ENCODE results near the gene MAPKAPK3.
A peak's percentile ranks its signal among the peaks of the same experiment; 100 is the strongest.

The MAPKAPK3 gene

DNA sequence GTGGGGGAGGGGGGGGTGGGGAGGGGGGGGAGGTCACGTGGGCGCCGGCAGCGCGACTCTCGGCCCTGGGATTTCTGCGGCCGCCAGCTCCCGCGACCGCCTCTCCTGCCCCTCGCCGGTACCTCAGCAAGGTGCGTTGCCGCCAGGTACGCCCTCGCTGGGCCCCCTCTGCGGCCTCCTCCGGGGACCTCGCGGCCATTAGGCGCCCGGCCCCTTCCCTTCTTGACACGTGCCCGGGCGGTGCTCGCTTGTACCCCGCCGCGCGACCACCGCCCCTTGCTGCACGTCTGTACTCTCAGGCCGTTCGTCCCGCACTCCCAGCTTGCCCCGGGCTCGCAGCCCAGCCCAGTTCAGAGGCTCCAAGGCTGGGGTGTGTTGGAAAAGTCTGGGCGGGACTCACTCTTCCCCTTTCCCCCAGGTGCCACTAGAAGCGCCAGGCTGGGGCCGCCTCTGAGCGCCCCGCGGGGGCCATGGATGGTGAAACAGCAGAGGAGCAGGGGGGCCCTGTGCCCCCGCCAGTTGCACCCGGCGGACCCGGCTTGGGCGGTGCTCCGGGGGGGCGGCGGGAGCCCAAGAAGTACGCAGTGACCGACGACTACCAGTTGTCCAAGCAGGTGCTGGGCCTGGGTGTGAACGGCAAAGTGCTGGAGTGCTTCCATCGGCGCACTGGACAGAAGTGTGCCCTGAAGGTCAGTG is at the start of gene MAPKAPK3:
MAPKAPK3 (plus strand) TSS at position 56 of the 696 bp plus-strand sequence; CDS start at position 471, 415 bp downstream.
- peak within 1 kb of the TSS; percentile 98 for H3K4me3 ChIP-seq (ENCODE audit: low read depth, low read length)

DNA sequence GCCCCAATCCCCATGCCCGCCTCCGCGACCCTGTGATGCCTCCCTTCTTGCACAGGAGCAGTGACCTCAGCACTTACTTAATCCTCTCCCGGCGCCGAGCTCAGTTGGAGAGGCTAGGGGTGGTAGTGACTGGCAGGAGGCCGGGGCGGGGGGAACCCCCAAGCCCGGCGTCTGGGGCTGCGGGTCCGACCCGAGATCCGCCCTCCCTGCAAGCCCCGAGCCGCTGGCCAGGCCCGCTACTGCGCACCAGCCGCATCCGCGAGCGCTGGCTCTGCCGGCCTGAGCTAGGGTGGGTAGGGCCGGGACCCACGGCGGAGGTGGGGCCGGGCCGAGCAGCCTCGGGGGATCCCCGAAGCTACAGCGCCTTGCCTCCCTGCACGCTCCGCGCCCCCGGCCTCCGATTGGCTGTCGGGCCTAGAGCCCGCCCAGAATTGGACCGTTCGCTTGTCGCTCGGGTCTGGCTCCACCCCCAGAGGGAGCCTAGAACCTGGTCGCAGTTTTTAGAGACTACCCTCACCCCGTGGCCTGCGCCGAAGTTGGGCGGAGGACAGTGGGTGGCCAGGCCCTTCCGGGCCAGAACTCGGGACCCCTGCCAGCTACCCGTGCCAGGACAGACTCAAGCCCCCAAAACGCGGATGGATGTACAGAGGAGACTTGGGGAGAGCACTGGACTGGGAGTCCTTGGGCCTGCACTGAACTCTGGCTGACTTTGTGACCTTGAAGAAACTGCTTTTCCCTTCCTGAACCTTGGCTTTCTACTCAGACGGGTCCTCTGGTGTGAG is 49.4 kb upstream of the MAPKAPK3 start, which contains the start of gene C3orf18:
C3orf18 (minus strand) TSS at position 362 of the 782 bp plus-strand sequence. CDS start 2,048 bp downstream, outside the sequence.
- peaks cover 6% of the 10 kb centered on the region for H3K79me2 ChIP-seq (ENCODE audit: control insufficient read depth, insufficient read depth, low read length, unreplicated experiment)
- no peaks in the 10 kb centered on the region for H3K36me3 ChIP-seq (ENCODE audit: insufficient read depth, low read length)
- peak within 1 kb of the TSS; percentile 76 for H3K4me3 ChIP-seq (ENCODE audit: low read depth, low read length)
- peak within 1 kb of the TSS; percentile 92 for H2AFZ ChIP-seq (ENCODE audit: low read length, unreplicated experiment)
- peaks cover 19% of the 10 kb centered on the region for H3K4me1 ChIP-seq (ENCODE audit: control insufficient read depth, insufficient read depth, low read length, unreplicated experiment)
- no peak within 1 kb of the TSS for H3K27ac ChIP-seq (ENCODE audit: low read depth, low read length)
- no peaks in the 10 kb centered on the region for H3K27me3 ChIP-seq (ENCODE audit: insufficient read depth, low read length)

More for the DNA sequence above, at the start of gene MAPKAPK3:
- peak within 1 kb of the TSS; percentile 97 for H2AFZ ChIP-seq (ENCODE audit: low read length, unreplicated experiment)
- H3K27me3 ChIP-seq (ENCODE audit: insufficient read depth, low read length), result no peaks in the 10 kb centered on the region
- peaks cover 28% of the 10 kb centered on the region for H3K79me2 ChIP-seq (ENCODE audit: control insufficient read depth, insufficient read depth, low read length, unreplicated experiment)
- peak within 1 kb of the TSS; percentile 57; the same call in 1 of the 2 replicates for H3K27ac ChIP-seq (ENCODE audit: low read depth, low read length)
- peaks cover 30% of the 10 kb centered on the region for H3K4me1 ChIP-seq (ENCODE audit: control insufficient read depth, insufficient read depth, low read length, unreplicated experiment)
- H3K36me3 ChIP-seq (ENCODE audit: insufficient read depth, low read length), result no peaks in the 10 kb centered on the region

DNA sequence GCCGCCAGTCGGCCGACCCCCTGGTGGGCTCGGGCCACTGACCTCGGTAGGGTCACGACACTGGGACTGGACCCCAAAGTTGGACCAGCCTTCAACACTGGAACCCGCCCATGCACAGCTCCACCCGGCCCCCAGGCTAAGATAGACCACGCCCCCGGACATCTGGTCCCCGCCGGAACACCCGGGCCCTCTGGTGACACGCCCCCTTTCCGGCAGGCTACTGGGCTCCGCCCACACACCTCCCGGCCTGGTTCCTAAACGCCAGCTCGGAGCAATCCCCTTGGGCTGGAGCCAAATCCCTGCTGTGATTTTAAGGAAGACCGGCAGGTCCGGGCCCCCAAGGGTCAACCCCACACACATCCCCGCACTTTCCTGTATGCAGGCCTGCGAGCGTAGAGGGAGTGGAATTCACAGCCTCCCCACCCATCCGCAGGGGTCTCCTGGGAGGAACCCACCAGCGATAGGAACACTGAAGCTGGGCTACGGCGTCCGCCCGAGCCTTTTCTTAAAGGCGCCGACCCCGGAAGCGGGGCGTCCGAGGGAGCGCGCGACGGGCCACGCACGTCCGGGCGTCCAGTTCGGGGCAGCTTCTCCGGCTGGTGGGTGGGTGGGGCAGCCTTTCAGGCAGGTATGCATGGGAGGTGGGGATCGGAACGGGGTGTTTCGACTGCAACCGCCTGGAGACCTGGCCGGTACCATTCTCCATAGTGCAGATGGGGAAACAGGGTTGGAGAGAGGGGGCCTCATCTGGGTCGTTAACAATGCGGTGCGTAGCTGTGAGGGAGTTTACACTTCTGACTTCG is 47.8 kb upstream of the MAPKAPK3 start, which contains the start of gene HEMK1:
HEMK1 (plus strand) TSS at position 576 of the 803 bp plus-strand sequence. CDS start 1,583 bp downstream, outside the sequence.
- peak within 1 kb of the TSS; percentile 88 for H3K4me3 ChIP-seq (ENCODE audit: low read depth, low read length)
- H3K36me3 ChIP-seq (ENCODE audit: insufficient read depth, low read length), result no peaks in the 10 kb centered on the region
- peak within 1 kb of the TSS; percentile 11 for H2AFZ ChIP-seq (ENCODE audit: low read length, unreplicated experiment)
- H3K27ac ChIP-seq (ENCODE audit: low read depth, low read length), result peak within 1 kb of the TSS; percentile 43
- H3K79me2 ChIP-seq (ENCODE audit: control insufficient read depth, insufficient read depth, low read length, unreplicated experiment), result peaks cover 6% of the 10 kb centered on the region
- H3K4me1 ChIP-seq (ENCODE audit: control insufficient read depth, insufficient read depth, low read length, unreplicated experiment), result peaks cover 19% of the 10 kb centered on the region
- no peaks in the 10 kb centered on the region for H3K27me3 ChIP-seq (ENCODE audit: insufficient read depth, low read length)

DNA sequence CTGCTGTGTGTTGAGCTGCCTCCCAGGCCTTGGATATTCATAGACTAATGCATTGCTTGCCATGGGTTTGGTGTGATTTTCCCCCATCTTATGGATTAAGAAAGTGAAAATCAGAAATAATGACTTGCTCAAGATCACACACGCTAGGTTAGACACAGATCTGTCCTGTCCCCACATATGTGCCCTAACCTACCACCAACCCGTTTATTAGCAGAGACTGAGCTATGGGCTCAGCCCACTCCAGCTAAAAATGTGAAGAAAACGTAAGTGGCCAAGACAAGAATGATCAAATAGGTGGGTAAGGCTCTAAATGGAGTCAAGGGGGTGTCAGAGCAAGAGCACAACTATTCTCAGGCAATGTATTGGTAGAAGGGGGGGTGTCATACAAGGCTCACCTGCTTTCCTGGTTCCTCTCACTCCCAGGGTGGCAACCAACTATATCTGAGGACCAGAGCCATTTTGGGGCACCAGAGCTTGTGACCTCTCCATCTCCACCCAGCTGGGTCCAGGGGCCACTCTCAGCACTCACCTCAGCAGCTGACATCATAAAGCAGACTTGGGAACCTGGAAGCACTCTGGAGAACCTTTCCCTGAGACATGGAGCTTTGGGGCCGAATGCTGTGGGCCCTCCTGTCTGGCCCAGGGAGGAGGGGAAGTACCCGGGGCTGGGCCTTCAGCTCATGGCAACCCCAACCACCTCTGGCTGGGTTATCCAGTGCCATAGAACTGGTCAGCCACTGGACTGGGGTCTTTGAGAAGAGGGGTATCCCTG is 46.3 kb upstream of the MAPKAPK3 start:
- Histone ChIP-seq H3K27ac (ENCODE audit: low read depth, low read length) (no peak overlapping the region), H3K27me3 (ENCODE audit: insufficient read depth, low read length) (no peaks in the 10 kb centered on the region), H3K79me2 (ENCODE audit: control insufficient read depth, insufficient read depth, low read length, unreplicated experiment) (peaks cover 6% of the 10 kb centered on the region), H2AFZ (ENCODE audit: low read length, unreplicated experiment) (no peak overlapping the region), H3K36me3 (ENCODE audit: insufficient read depth, low read length) (no peaks in the 10 kb centered on the region), H3K4me3 (ENCODE audit: low read depth, low read length) (peak overlapping the region; percentile 88), H3K4me1 (ENCODE audit: control insufficient read depth, insufficient read depth, low read length, unreplicated experiment) (peaks cover 19% of the 10 kb centered on the region)

DNA sequence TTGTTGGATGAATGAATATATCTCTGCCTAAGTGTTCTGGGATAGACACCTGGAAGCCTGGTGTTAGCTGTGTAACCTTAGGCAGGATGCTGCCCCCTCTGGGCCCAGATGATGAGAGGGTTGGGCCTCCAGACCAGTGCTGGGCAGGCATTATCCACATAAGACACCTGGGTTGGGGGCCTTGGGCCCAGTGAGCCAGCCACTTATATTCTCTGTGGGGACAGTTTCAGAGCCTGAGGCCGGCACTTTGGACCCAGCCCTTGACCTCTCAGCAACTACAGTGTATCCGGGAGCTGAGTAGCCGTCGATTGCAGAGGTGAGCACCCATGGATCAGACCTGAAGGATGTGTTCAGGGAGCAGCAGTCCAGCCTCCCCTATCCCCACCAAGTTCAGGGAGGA is 45.5 kb upstream of the MAPKAPK3 start:
- peaks cover 6% of the 10 kb centered on the region for H3K79me2 ChIP-seq (ENCODE audit: control insufficient read depth, insufficient read depth, low read length, unreplicated experiment)
- H2AFZ ChIP-seq (ENCODE audit: low read length, unreplicated experiment), result no peak overlapping the region
- H3K27ac ChIP-seq (ENCODE audit: low read depth, low read length), result no peak overlapping the region
- peaks cover 19% of the 10 kb centered on the region for H3K4me1 ChIP-seq (ENCODE audit: control insufficient read depth, insufficient read depth, low read length, unreplicated experiment)
- H3K4me3 ChIP-seq (ENCODE audit: low read depth, low read length), result no peak overlapping the region
- H3K36me3 ChIP-seq (ENCODE audit: insufficient read depth, low read length), result no peaks in the 10 kb centered on the region
- no peaks in the 10 kb centered on the region for H3K27me3 ChIP-seq (ENCODE audit: insufficient read depth, low read length)

DNA sequence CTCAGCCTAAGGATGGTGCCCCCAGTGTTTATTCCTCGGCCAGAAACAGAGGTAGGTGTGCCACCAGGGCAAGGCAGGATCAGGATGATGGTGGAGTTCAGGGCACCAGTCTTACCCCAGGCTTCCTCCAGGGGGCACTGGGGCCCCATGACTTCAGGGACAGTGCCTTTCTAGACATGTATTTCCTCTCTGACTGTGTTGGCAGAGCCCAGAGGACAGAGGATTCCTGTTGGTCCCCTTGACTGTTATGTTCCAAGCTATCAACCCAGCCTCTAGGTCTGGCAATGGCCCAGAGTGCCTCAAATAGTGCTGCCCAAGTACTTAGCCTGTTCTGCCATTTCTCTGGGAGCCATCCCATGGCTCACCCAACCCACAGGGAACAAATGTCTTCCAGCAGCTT is 44.8 kb upstream of the MAPKAPK3 start:
- no peaks in the 10 kb centered on the region for H3K27me3 ChIP-seq (ENCODE audit: insufficient read depth, low read length)

DNA sequence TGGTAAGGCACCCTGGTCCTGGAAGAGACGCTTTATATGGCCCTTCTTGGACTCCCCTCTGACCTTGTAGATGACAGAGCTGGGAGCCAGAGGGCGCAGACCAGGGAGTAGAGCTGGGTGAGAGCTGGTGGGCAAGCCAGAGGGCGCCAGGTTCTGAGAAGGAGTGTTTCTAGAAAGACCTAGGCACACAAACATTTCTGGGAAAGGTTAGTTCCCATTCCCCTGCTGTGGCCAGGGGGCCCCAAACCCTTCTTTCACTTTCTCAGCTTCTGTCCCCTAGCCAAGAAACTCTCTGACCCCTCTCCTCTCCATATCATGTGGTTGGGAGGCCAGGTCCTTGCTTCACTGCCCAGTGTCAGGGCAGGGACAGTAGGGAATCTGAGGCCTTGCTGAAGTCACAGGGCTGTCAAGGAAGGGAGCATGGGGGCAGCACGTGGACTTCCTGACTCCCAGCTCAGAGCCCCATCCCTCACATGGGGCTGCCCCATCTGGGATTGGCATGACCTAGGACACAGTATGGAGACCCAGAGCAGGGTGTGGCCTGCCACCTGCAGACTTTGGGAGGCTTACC is 44.1 kb upstream of the MAPKAPK3 start:
- Histone ChIP-seq H2AFZ (ENCODE audit: low read length, unreplicated experiment) (no peak overlapping the region), H3K36me3 (ENCODE audit: insufficient read depth, low read length) (no peaks in the 10 kb centered on the region), H3K4me1 (ENCODE audit: control insufficient read depth, insufficient read depth, low read length, unreplicated experiment) (peaks cover 10% of the 10 kb centered on the region), H3K27me3 (ENCODE audit: insufficient read depth, low read length) (no peaks in the 10 kb centered on the region), H3K27ac (ENCODE audit: low read depth, low read length) (no peak overlapping the region), H3K4me3 (ENCODE audit: low read depth, low read length) (no peak overlapping the region), H3K79me2 (ENCODE audit: control insufficient read depth, insufficient read depth, low read length, unreplicated experiment) (peaks cover 6% of the 10 kb centered on the region)

More for the DNA sequence above, 44.8 kb upstream of the MAPKAPK3 start:
- Histone ChIP-seq H3K79me2 (ENCODE audit: control insufficient read depth, insufficient read depth, low read length, unreplicated experiment) (peaks cover 6% of the 10 kb centered on the region), H2AFZ (ENCODE audit: low read length, unreplicated experiment) (no peak overlapping the region), H3K4me3 (ENCODE audit: low read depth, low read length) (no peak overlapping the region), H3K36me3 (ENCODE audit: insufficient read depth, low read length) (no peaks in the 10 kb centered on the region), H3K27ac (ENCODE audit: low read depth, low read length) (no peak overlapping the region), H3K4me1 (ENCODE audit: control insufficient read depth, insufficient read depth, low read length, unreplicated experiment) (peaks cover 12% of the 10 kb centered on the region)

DNA sequence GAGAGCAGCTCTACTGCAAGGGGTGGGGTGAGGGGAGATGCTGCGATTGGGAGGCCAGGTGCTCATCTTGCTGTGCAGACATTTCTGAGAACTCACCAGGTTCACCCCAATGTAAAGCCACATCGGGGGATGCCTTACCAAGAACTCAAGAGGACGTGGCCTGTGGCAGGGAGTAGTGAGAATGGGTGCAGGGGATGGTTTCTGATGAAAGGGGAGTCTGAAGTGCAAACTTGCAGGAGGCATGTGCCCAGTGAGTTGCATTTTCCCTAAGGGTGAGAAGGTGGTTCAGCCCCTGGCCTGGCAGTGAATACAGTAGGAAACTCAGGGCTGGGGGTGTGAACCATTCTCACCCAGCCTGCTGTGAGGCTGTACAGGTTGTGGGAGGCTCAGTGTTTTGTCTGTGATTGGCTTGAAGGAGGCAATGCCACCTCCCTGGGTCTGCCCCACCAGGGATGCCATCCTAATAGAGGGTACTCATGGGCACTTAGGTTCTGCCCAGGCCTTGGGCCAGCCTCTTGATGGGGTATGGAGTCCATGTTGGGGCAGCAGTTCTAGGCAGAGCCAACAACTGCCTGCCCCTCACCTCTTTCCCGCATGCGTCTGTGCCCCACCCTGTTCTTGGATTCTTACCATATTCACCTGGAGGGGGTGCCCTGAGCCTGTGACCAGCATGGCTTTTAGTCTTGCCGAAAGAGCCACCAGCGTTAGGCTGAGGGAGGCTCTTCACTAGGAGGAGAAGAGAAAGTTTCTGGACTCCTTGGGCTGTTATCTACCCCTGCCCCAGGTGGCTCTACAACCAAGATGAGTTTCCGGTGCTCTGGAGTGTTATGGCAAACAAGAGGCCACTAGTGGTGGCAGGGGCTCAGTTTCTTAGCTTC is 43.1 kb upstream of the MAPKAPK3 start:
- Histone ChIP-seq H3K4me3 (ENCODE audit: low read depth, low read length) (no peak overlapping the region), H3K4me1 (ENCODE audit: control insufficient read depth, insufficient read depth, low read length, unreplicated experiment) (peaks cover 7% of the 10 kb centered on the region), H3K27me3 (ENCODE audit: insufficient read depth, low read length) (no peaks in the 10 kb centered on the region), H2AFZ (ENCODE audit: low read length, unreplicated experiment) (no peak overlapping the region), H3K36me3 (ENCODE audit: insufficient read depth, low read length) (no peaks in the 10 kb centered on the region), H3K79me2 (ENCODE audit: control insufficient read depth, insufficient read depth, low read length, unreplicated experiment) (peaks cover 6% of the 10 kb centered on the region), H3K27ac (ENCODE audit: low read depth, low read length) (no peak overlapping the region)

DNA sequence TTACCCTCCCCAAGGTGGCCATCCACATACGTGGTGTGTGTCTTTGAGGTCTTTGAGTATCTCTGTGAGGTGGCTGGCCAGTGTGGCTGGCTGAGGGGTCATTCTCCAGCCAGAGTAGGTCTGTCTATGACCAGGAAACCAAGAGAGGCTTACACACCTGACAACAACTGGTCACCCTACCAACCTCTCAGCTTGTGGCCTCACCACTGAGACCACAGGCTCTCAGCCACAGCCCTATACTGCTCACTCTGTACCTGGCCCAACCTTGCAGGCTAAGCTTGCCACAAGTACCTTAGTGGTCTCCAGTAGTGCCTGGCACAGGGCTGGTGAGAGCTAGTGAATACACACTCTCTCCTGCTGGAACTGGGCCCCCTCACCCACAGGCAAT is 42.5 kb upstream of the MAPKAPK3 start:
- no peak overlapping the region for H2AFZ ChIP-seq (ENCODE audit: low read length, unreplicated experiment)
- no peaks in the 10 kb centered on the region for H3K36me3 ChIP-seq (ENCODE audit: insufficient read depth, low read length)
- H3K4me3 ChIP-seq (ENCODE audit: low read depth, low read length), result no peak overlapping the region
- H3K27ac ChIP-seq (ENCODE audit: low read depth, low read length), result no peak overlapping the region
- H3K79me2 ChIP-seq (ENCODE audit: control insufficient read depth, insufficient read depth, low read length, unreplicated experiment), result peaks cover 6% of the 10 kb centered on the region
- H3K4me1 ChIP-seq (ENCODE audit: control insufficient read depth, insufficient read depth, low read length, unreplicated experiment), result peaks cover 7% of the 10 kb centered on the region
- no peaks in the 10 kb centered on the region for H3K27me3 ChIP-seq (ENCODE audit: insufficient read depth, low read length)
